Activated T-helper 2 cell treated with anti-CD3 and anti-CD28 coated beads, Interferon-gamma antibody, Interleukin-2, Interleukin-4, amounts not matched to agents 10 μg/mL and 5 μg/mL and 100 μg/mL, durations not matched to agents 14 hours and 24 hours and 36 hours (primary cell): ENCODE results near the gene UBE2E3. TPM values are rescaled to one million over a fixed set of nuclear protein-coding genes. Genes with fewer than 3 reads are reported as not detected.
A peak's percentile ranks its signal among the peaks of the same experiment; 100 is the strongest.
"Not testable (repeated sequence)": the region's sequence is repeated elsewhere in the genome, so short reads cannot be mapped to it uniquely, and the experiment has no call there.

ENCODE experiments used
- DNase-seq: peaks from one replicate; pipeline ENCODE4 v3.0.0; 2021; ENCODE audit warnings: low spot score
- H3K27ac Mint-ChIP-seq: one replicate; pipeline ENCODE4 v1.8.0; 2021; ENCODE audit warnings: mixed read lengths
- H3K27me3 Mint-ChIP-seq: one replicate; pipeline ENCODE4 v1.8.0; 2021; ENCODE audit warnings: low read depth, mixed read lengths
- H3K36me3 Mint-ChIP-seq: one replicate; pipeline ENCODE4 v1.8.0; 2021; ENCODE audit warnings: low read depth, mixed read lengths
- H3K4me1 Mint-ChIP-seq: one replicate; pipeline ENCODE4 v1.8.0; 2021; ENCODE audit warnings: low read depth, mixed read lengths
- H3K4me3 Mint-ChIP-seq: one replicate; pipeline ENCODE4 v1.8.0; 2021; ENCODE audit warnings: low read depth, mild to moderate bottlenecking, moderate library complexity, mixed read lengths
- H3K9me3 Mint-ChIP-seq: one replicate; pipeline ENCODE4 v1.8.0; 2021; ENCODE audit warnings: mixed read lengths
- intact Hi-C: fragments of 100-400 bp; cut with micrococcal nuclease; formaldehyde crosslinking; loops from one replicate; pipeline ENCODE4 v1.15.1; 2023
- total RNA-seq: library from RNA; stranded (reverse); gene quantifications from 2 replicates; pipeline ENCODE4 v1.2.3, GENCODE V29; 2022

Gene UBE2E3
- total RNA-seq, 1 donor from 2014 or later, result 53.2 TPM

GRCh38 chr2:181073896-181074295 is 93.5 kb downstream of the UBE2E3 start:
- no peaks in the 10 kb centered on the region for H3K36me3 Mint-ChIP-seq
- H3K4me3 Mint-ChIP-seq, result no peak overlapping the region
- no peaks in the 10 kb centered on the region for H3K27me3 Mint-ChIP-seq
- intact Hi-C loops, result loop anchor here (10.0 kb wide), 2 partner anchors 501 to 881 kb away; no protein-coding TSS in a partner anchor
- H3K4me1 Mint-ChIP-seq, result peaks cover 6% of the 10 kb centered on the region
- no peak for DNase-seq
- no peaks in the 10 kb centered on the region for H3K9me3 Mint-ChIP-seq
- H3K27ac Mint-ChIP-seq, result no peak overlapping the region

- intact Hi-C loops, result loop anchor here (10.0 kb wide), 2 partner anchors 500 to 880 kb away; no protein-coding TSS in a partner anchor
- H3K9me3 Mint-ChIP-seq, result no peaks in the 10 kb centered on the region
- DNase-seq, result no peak
- H3K36me3 Mint-ChIP-seq, result no peaks in the 10 kb centered on the region
- H3K27ac Mint-ChIP-seq, result no peak overlapping the region
- H3K4me1 Mint-ChIP-seq, result peaks cover 6% of the 10 kb centered on the region
- H3K4me3 Mint-ChIP-seq, result no peak overlapping the region
- H3K27me3 Mint-ChIP-seq, result no peaks in the 10 kb centered on the region
These were observed 94.1 kb downstream of the UBE2E3 start for GRCh38 chr2:181074457-181074856.

GRCh38 chr2:181076658-181077057 is 96.3 kb downstream of the UBE2E3 start:
- intact Hi-C loops, result loop anchor here (1.0 to 10.0 kb wide), 3 partner anchors 498 to 878 kb away; no protein-coding TSS in a partner anchor
- no peaks in the 10 kb centered on the region for H3K27me3 Mint-ChIP-seq
- H3K4me3 Mint-ChIP-seq, result no peak overlapping the region
- no peak for DNase-seq
- H3K27ac Mint-ChIP-seq, result no peak overlapping the region
- H3K9me3 Mint-ChIP-seq, result no peaks in the 10 kb centered on the region
- H3K36me3 Mint-ChIP-seq, result no peaks in the 10 kb centered on the region
- H3K4me1 Mint-ChIP-seq, result peaks cover 6% of the 10 kb centered on the region

GRCh38 chr2:181077128-181077709 is 96.8 kb downstream of the UBE2E3 start:
- Mint-ChIP-seq H3K4me3 (no peak overlapping the region), H3K27me3 (no peaks in the 10 kb centered on the region), H3K9me3 (no peaks in the 10 kb centered on the region), H3K27ac (no peak overlapping the region), H3K36me3 (no peaks in the 10 kb centered on the region), H3K4me1 (peaks cover 5% of the 10 kb centered on the region)
- peak; percentile 10 for DNase-seq
- intact Hi-C loops, result loop anchor here (1.0 to 10.0 kb wide), 3 partner anchors 498 to 878 kb away; no protein-coding TSS in a partner anchor

GRCh38 chr2:181083140-181083539 is 102.7 kb downstream of the UBE2E3 start:
- peaks cover 3% of the 10 kb centered on the region for H3K27me3 Mint-ChIP-seq

GRCh38 chr2:181085734-181086133 is 105.3 kb downstream of the UBE2E3 start:
- intact Hi-C loops, result no loop called here
- Mint-ChIP-seq H3K27ac (no peak overlapping the region), H3K36me3 (no peaks in the 10 kb centered on the region), H3K27me3 (peaks cover 5% of the 10 kb centered on the region), H3K4me3 (no peak overlapping the region), H3K9me3 (no peaks in the 10 kb centered on the region), H3K4me1 (no peaks in the 10 kb centered on the region)
- no peak for DNase-seq

More at GRCh38 chr2:181083140-181083539, 102.7 kb downstream of the UBE2E3 start:
- no peak for DNase-seq
- Mint-ChIP-seq H3K27ac (no peak overlapping the region), H3K4me3 (no peak overlapping the region), H3K36me3 (no peaks in the 10 kb centered on the region), H3K9me3 (no peaks in the 10 kb centered on the region), H3K4me1 (no peaks in the 10 kb centered on the region)
- intact Hi-C loops, result no loop called here

GRCh38 chr2:181091920-181092319 is 111.5 kb downstream of the UBE2E3 start:
- H3K4me3 Mint-ChIP-seq, H3K4me1 Mint-ChIP-seq, intact Hi-C loops, H3K27ac Mint-ChIP-seq, DNase-seq, H3K27me3 Mint-ChIP-seq: not testable (repeated sequence)
- Mint-ChIP-seq H3K9me3 (peaks cover 36% of the 10 kb centered on the region), H3K36me3 (peaks cover 18% of the 10 kb centered on the region)

- no peak for DNase-seq
- Mint-ChIP-seq H3K4me1 (peaks cover 5% of the 10 kb centered on the region), H3K9me3 (peaks cover 36% of the 10 kb centered on the region)
These were observed 115.1 kb downstream of the UBE2E3 start for GRCh38 chr2:181095486-181095885.

GRCh38 chr2:181103659-181104058 is 123.3 kb downstream of the UBE2E3 start:
- no peak overlapping the region for H3K4me3 Mint-ChIP-seq
- no peaks in the 10 kb centered on the region for H3K27me3 Mint-ChIP-seq

More at GRCh38 chr2:181095486-181095885, 115.1 kb downstream of the UBE2E3 start:
- H3K4me3 Mint-ChIP-seq, result no peak overlapping the region
- H3K27ac Mint-ChIP-seq, result no peak overlapping the region
- intact Hi-C loops, result no loop called here
- no peaks in the 10 kb centered on the region for H3K27me3 Mint-ChIP-seq
- peaks cover 18% of the 10 kb centered on the region for H3K36me3 Mint-ChIP-seq

GRCh38 chr2:181104512-181105115 is 124.2 kb downstream of the UBE2E3 start:
- intact Hi-C loops, result loop anchor here (2.0 to 5.0 kb wide), 4 partner anchors 93 to 688 kb away; no protein-coding TSS in a partner anchor
- Mint-ChIP-seq H3K9me3 (peaks cover 1% of the 10 kb centered on the region), H3K4me3 (no peak overlapping the region), H3K27ac (peak overlapping the region; percentile 34), H3K27me3 (no peaks in the 10 kb centered on the region), H3K4me1 (peaks cover 51% of the 10 kb centered on the region), H3K36me3 (peaks cover 7% of the 10 kb centered on the region)
- no peak for DNase-seq

More at GRCh38 chr2:181103659-181104058, 123.3 kb downstream of the UBE2E3 start:
- Mint-ChIP-seq H3K27ac (no peak overlapping the region), H3K9me3 (no peaks in the 10 kb centered on the region), H3K36me3 (no peaks in the 10 kb centered on the region), H3K4me1 (peaks cover 41% of the 10 kb centered on the region)
- DNase-seq, result no peak
- intact Hi-C loops, result loop anchor here (2.0 to 5.0 kb wide), 2 partner anchors 419 to 611 kb away; no protein-coding TSS in a partner anchor

- DNase-seq, result no peak
- H3K4me3 Mint-ChIP-seq, result no peak overlapping the region
- intact Hi-C loops, result loop anchor here (2.0 to 5.0 kb wide), 3 partner anchors 92 to 687 kb away; no protein-coding TSS in a partner anchor
- peaks cover 15% of the 10 kb centered on the region for H3K36me3 Mint-ChIP-seq
- no peaks in the 10 kb centered on the region for H3K27me3 Mint-ChIP-seq
- peak overlapping the region; percentile 87 for H3K27ac Mint-ChIP-seq
- H3K4me1 Mint-ChIP-seq, result peaks cover 59% of the 10 kb centered on the region
- peaks cover 10% of the 10 kb centered on the region for H3K9me3 Mint-ChIP-seq
These were observed 125.2 kb downstream of the UBE2E3 start for GRCh38 chr2:181105562-181105961.

GRCh38 chr2:181106229-181106628 is 125.8 kb downstream of the UBE2E3 start:
- DNase-seq, result no peak
- no peaks in the 10 kb centered on the region for H3K27me3 Mint-ChIP-seq
- peaks cover 12% of the 10 kb centered on the region for H3K9me3 Mint-ChIP-seq
- peaks cover 64% of the 10 kb centered on the region for H3K4me1 Mint-ChIP-seq
- intact Hi-C loops, result loop anchor here (1.0 to 5.0 kb wide), 10 partner anchors 17 to 686 kb away; no protein-coding TSS in a partner anchor
- peak overlapping the region; percentile 87 for H3K27ac Mint-ChIP-seq
- peak overlapping the region; percentile 58 for H3K4me3 Mint-ChIP-seq
- H3K36me3 Mint-ChIP-seq, result peaks cover 17% of the 10 kb centered on the region
